ENCODE results near the gene RSPO3. TPM values are rescaled to one million over a fixed set of nuclear protein-coding genes. Genes with fewer than 3 reads are reported as not detected.
"Not testable (repeated sequence)": the region's sequence is repeated elsewhere in the genome, so short reads cannot be mapped to it uniquely, and the experiment has no call there.

RSPO3 gene
- total RNA-seq, 1 donor from 2014 or later, result not detected

DNA sequence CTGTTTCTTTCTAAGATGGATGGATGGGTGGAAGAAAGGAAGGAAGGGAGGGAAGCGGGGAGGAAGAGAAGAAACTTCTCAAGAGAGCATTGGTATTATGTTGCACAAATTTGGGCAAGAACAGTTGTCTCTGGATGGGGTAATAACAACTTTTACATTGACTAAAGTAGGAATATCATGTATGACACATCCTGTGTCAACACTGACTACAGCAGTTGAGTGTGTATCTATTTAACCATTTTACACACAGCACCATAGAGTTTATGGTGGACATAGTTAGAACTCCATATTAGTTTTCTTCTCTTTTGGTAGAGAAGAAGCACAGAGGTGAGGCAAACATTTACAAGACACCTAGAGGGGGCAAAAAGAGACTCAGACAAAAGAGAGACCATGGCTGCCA, 103.9 kb downstream of the RSPO3 start:
- intact Hi-C loops (cut with micrococcal nuclease), result no loop called here
- Mint-ChIP-seq H3K4me3 (ENCODE audit: low read depth) (no peak overlapping the region), H3K27me3 (ENCODE audit: low read depth) (peaks cover 4% of the 10 kb centered on the region), H3K27ac (no peak overlapping the region), H3K4me1 (ENCODE audit: low read depth) (no peaks in the 10 kb centered on the region), H3K9me3 (no peaks in the 10 kb centered on the region), H3K36me3 (ENCODE audit: low read depth) (no peaks in the 10 kb centered on the region)
- no peak for DNase-seq (ENCODE audit: low spot score)

DNA sequence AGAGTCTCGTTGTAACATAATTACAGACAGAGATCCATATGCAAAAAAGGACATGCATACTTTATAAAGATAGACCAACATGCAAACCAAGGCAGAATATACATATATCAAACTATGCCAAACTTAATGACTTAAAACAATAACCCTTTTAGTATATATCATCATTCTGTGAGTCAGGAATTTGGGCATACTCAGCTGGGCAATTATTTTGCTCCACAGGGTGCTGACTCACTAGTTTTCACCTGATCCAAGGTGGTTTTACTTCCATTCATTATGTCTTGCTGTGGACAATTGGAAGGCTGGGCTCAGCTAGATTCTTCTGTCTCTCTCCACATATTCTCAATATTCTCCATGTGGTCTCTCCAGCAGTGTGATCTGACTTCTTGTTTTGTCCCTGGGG, 107.0 kb downstream of the RSPO3 start:
- DNase-seq (ENCODE audit: low spot score), result no peak
- Mint-ChIP-seq H3K4me1 (ENCODE audit: low read depth) (no peaks in the 10 kb centered on the region), H3K27me3 (ENCODE audit: low read depth) (peaks cover 4% of the 10 kb centered on the region), H3K9me3 (no peaks in the 10 kb centered on the region), H3K36me3 (ENCODE audit: low read depth) (no peaks in the 10 kb centered on the region), H3K27ac (no peak overlapping the region), H3K4me3 (ENCODE audit: low read depth) (no peak overlapping the region)
- intact Hi-C loops (cut with micrococcal nuclease), result no loop called here

DNA sequence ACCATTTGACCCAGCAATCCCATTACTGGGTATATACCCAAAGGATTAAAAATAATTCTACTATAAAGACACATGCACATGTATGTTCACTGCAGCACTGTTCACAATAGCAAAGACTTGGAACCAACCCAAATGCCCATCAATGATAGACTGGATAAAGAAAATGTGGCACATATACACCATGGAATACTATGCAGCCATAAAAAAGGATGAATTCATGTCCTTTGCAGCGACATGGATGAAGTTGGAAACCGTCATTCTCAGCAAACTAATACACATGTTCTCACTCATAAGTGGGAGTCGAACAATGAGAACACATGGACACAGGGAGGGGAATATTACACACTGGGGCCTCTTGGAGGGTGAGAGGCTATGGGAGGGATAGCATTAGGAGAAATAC, 115.3 kb downstream of the RSPO3 start:
- H3K36me3 Mint-ChIP-seq (ENCODE audit: low read depth); H3K9me3 Mint-ChIP-seq; H3K27ac Mint-ChIP-seq; H3K27me3 Mint-ChIP-seq (ENCODE audit: low read depth); DNase-seq (ENCODE audit: low spot score); H3K4me3 Mint-ChIP-seq (ENCODE audit: low read depth); intact Hi-C loops (cut with micrococcal nuclease); H3K4me1 Mint-ChIP-seq (ENCODE audit: low read depth): not testable (repeated sequence)

DNA sequence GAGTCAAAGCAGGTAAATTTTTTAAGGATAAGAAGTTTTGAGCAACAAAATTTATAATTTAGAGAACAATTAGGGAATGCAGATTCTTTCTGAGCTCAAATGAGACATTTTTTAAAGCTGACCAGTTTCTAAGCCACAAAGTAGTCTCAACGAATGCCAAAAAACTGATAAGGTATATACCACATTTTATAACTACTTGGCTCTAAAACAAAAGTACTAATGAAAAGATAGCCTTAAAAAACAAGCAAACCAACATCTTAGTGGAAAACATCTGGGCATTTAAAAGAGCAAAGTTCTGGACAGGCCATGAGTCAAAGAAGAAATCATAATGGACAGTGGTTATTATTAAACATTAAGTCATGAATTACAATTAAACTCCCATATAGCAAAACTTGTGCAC, 125.0 kb downstream of the RSPO3 start:
- intact Hi-C loops (cut with micrococcal nuclease), result no loop called here
- DNase-seq (ENCODE audit: low spot score), result no peak
- Mint-ChIP-seq H3K27me3 (ENCODE audit: low read depth) (peaks cover 4% of the 10 kb centered on the region), H3K36me3 (ENCODE audit: low read depth) (no peaks in the 10 kb centered on the region), H3K9me3 (no peaks in the 10 kb centered on the region), H3K27ac (no peak overlapping the region), H3K4me3 (ENCODE audit: low read depth) (no peak overlapping the region), H3K4me1 (ENCODE audit: low read depth) (no peaks in the 10 kb centered on the region)

Other genes starting within 250 kb of the RSPO3 start
- 18.7 and 19.1 TPM in 2 replicates for gene RNF146, start 148.2 kb downstream of the RSPO3 start, total RNA-seq
- gene ECHDC1, start 224.9 kb downstream of the RSPO3 start, total RNA-seq, result 60.9 and 61.6 TPM in 2 replicates

Data from activated T-helper 2 cell treated with anti-CD3 and anti-CD28 coated beads, Interferon-gamma antibody, Interleukin-2, Interleukin-4, amounts not matched to agents 10 μg/mL and 5 μg/mL and 100 μg/mL, durations not matched to agents 14 hours and 24 hours and 36 hours (primary cell).